ENCODE data around the gene SLC10A6.

Gene SLC10A6

DNA sequence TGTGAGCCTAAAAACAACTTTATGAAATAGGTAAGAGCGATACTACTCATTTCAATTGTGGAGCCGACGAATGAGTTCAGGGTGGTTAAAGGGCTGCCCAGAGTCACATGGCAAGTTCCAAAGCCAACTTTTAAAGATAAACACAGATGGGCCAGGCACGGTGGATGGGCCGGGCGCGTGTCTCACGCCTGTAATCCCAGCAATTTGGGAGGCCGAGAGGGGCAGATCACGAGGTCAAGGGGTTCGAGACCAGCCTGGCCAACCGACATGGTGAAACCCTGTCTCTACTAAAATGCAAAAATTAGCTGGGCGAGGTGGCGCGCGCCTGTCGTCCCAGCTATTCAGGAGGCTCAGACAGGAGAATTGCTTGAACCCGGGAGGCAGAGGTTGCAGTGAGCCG lies 44.0 kb upstream of the SLC10A6 start:
- H3K36me3 ChIP-seq (ENCODE audit: control insufficient read depth, insufficient read depth, low read length) = no peaks in the 10 kb centered on the region
- DNase-seq (ENCODE audit: extremely low read depth, insufficient read length) = no peak
- H3K27me3 ChIP-seq (replicated peaks; ENCODE audit: control insufficient read depth, insufficient read depth, low read length) = no peaks in the 10 kb centered on the region
- TF ChIP-seq, protein P1, sequence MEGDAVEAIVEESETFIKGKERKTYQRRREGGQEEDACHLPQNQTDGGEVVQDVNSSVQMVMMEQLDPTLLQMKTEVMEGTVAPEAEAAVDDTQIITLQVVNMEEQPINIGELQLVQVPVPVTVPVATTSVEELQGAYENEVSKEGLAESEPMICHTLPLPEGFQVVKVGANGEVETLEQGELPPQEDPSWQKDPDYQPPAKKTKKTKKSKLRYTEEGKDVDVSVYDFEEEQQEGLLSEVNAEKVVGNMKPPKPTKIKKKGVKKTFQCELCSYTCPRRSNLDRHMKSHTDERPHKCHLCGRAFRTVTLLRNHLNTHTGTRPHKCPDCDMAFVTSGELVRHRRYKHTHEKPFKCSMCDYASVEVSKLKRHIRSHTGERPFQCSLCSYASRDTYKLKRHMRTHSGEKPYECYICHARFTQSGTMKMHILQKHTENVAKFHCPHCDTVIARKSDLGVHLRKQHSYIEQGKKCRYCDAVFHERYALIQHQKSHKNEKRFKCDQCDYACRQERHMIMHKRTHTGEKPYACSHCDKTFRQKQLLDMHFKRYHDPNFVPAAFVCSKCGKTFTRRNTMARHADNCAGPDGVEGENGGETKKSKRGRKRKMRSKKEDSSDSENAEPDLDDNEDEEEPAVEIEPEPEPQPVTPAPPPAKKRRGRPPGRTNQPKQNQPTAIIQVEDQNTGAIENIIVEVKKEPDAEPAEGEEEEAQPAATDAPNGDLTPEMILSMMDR (IDR thresholded peaks at IDR 0.05; ENCODE audit: insufficient read depth, low read length, poor library complexity, severe bottlenecking) = no peak
- no peak overlapping the region for H3K4me3 ChIP-seq (replicated peaks; ENCODE audit: low read depth, low read length)

GRCh38 chr4:86892636-86892960 lies 43.4 kb upstream of the SLC10A6 start:
- no peak for DNase-seq (ENCODE audit: extremely low read depth, insufficient read length)
- no peaks in the 10 kb centered on the region for H3K36me3 ChIP-seq (ENCODE audit: control insufficient read depth, insufficient read depth, low read length)
- H3K27me3 ChIP-seq (replicated peaks; ENCODE audit: control insufficient read depth, insufficient read depth, low read length) = no peaks in the 10 kb centered on the region
- TF ChIP-seq, protein P1 (IDR thresholded peaks at IDR 0.05; ENCODE audit: insufficient read depth, low read length, poor library complexity, severe bottlenecking) = no peak
- H3K4me3 ChIP-seq (replicated peaks; ENCODE audit: low read depth, low read length) = peak overlapping the region; percentile 61

DNA sequence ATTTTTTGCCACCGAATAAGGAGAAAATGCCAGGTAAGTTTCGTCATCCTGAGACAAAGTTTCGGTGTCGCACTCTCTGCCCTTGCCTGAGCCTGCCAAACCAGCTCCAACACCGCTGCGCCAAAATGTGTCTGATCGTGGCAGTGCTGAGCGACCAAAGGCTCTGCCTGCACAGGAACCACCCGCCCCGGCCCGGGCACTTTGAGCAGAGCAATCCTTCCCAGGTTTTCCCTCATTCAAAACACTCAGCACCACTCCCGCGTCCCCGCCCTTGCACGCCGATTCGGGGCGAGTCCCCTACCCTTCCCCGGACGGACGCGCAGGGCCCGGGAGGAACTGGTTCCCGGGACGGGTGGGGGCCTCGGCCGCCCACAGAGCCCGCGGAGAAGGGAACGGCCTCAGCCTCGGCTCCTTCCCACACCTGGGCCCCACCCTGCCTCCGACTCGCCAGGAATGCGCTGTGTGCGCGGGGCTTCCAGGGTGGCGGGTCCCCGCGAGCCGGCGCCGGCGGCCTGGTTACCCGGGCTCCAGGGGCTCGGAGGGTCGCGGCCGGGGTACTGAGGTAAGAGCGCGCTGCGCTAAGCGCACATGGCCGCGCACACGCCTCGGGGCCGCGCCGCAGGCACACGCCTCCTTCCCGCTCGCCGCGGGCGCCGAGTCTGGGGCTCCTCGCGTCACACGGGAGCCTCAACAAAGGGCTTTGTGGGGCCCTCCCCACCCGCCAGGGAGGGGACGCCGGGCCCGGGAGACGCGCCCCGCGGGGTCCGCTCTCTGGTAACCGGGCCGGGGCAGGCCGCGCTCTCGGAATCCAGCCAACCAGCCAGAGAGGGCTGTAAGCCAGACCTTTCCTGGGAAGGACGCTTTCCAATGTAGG lies 42.8 kb upstream of the SLC10A6 start, which contains the start of gene C4orf36:
Gene C4orf36, minus strand, starts transcription at position 661 of the 874 bp plus-strand sequence. CDS start 902 bp downstream, outside the sequence.
- peak; percentile 76 for DNase-seq (ENCODE audit: extremely low read depth, insufficient read length)
- Histone ChIP-seq H3K36me3 (ENCODE audit: control insufficient read depth, insufficient read depth, low read length) (no peaks in the 10 kb centered on the region), H3K4me3 (replicated peaks; ENCODE audit: low read depth, low read length) (peak within 1 kb of the TSS; percentile 61), H3K27me3 (replicated peaks; ENCODE audit: control insufficient read depth, insufficient read depth, low read length) (no peaks in the 10 kb centered on the region)
- TF ChIP-seq, protein P1 (IDR thresholded peaks at IDR 0.05; ENCODE audit: insufficient read depth, low read length, poor library complexity, severe bottlenecking) = no peak

- TF ChIP-seq, protein P1 (IDR thresholded peaks at IDR 0.05; ENCODE audit: insufficient read depth, low read length, poor library complexity, severe bottlenecking) = no peak
Observed at GRCh38 chr4:86890790-86891189, 41.6 kb upstream of the SLC10A6 start.

DNA sequence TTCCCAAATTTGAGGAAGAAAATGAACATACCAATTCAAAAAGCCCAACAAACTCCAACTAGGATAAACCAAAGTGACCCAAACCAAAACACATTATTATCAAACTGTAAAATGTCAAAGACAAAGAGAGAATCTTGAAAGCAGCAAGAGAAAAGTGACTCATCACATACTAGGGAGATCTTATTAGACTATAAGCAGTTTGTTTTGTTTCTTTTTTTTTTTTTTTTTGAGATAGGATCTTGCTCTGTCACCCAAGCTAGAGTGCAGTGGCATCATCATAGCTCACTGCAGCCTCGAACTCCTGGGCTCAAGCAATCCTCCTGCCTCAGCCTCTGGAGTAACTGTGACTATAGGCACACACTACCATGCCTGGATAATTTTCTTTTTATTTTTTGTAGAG lies 30.5 kb upstream of the SLC10A6 start:
- TF ChIP-seq, protein P1 (IDR thresholded peaks at IDR 0.05; ENCODE audit: insufficient read depth, low read length, poor library complexity, severe bottlenecking) = no peak
- Histone ChIP-seq H3K4me3 (replicated peaks; ENCODE audit: low read depth, low read length) (no peak overlapping the region), H3K27me3 (replicated peaks; ENCODE audit: control insufficient read depth, insufficient read depth, low read length) (no peaks in the 10 kb centered on the region; the same call in 1 of the 2 replicates), H3K36me3 (ENCODE audit: control insufficient read depth, insufficient read depth, low read length) (no peaks in the 10 kb centered on the region)
- DNase-seq (ENCODE audit: extremely low read depth, insufficient read length) = no peak

More at GRCh38 chr4:86890790-86891189, 41.6 kb upstream of the SLC10A6 start:
- no peaks in the 10 kb centered on the region for H3K27me3 ChIP-seq (replicated peaks; ENCODE audit: control insufficient read depth, insufficient read depth, low read length)
- H3K4me3 ChIP-seq (replicated peaks; ENCODE audit: low read depth, low read length) = no peak overlapping the region
- DNase-seq (ENCODE audit: extremely low read depth, insufficient read length) = no peak
- no peaks in the 10 kb centered on the region for H3K36me3 ChIP-seq (ENCODE audit: control insufficient read depth, insufficient read depth, low read length)

Data from GM06990 (cell line).